Ammon's horn (tissue), 1 donor: ENCODE data around the gene GPR78.

ENCODE experiments used
- DNase-seq: peaks from one replicate; pipeline ENCODE4 v3.0.0-alpha.2; 2016; ENCODE audit warnings: low spot score

GPR78 gene, protein sequence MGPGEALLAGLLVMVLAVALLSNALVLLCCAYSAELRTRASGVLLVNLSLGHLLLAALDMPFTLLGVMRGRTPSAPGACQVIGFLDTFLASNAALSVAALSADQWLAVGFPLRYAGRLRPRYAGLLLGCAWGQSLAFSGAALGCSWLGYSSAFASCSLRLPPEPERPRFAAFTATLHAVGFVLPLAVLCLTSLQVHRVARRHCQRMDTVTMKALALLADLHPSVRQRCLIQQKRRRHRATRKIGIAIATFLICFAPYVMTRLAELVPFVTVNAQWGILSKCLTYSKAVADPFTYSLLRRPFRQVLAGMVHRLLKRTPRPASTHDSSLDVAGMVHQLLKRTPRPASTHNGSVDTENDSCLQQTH

DNA sequence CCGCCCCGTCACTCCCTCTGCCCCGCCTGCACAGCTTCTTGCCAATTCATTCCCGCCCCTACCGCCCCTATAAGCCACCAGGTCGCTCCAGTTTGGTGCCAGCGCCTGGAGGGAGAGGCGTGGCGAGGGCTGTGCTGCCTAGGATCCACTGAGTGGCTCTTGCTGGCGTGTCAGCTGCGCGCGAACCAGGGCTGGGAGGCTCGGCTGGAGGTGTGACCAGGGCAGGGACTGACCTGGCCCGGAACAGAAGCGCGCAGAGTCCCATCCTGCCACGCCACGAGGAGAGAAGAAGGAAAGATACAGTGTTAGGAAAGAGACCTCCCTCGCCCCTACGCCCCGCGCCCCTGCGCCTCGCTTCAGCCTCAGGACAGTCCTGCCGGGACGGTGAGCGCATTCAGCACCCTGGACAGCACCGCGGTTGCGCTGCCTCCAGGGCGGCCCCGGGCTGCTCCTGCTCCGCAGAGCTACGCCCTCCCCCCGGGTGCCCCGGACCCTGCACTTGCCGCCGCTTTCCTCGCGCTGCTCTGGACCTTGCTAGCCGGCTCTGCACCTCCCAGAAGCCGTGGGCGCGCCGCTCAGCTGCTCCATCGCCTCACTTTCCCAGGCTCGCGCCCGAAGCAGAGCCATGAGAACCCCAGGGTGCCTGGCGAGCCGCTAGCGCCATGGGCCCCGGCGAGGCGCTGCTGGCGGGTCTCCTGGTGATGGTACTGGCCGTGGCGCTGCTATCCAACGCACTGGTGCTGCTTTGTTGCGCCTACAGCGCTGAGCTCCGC, at the start of gene GPR78:
Gene GPR78 (plus strand): TSS at position 72 of the 773 bp plus-strand sequence. CDS start 591 bp downstream, at position 663.
- DNase-seq = no peak

- DNase-seq = no peak
These were observed 47.9 kb upstream of the GPR78 start for GRCh38 chr4:8532245-8532781.

GRCh38 chr4:8533274-8533865, 46.8 kb upstream of the GPR78 start:
- no peak for DNase-seq

DNA sequence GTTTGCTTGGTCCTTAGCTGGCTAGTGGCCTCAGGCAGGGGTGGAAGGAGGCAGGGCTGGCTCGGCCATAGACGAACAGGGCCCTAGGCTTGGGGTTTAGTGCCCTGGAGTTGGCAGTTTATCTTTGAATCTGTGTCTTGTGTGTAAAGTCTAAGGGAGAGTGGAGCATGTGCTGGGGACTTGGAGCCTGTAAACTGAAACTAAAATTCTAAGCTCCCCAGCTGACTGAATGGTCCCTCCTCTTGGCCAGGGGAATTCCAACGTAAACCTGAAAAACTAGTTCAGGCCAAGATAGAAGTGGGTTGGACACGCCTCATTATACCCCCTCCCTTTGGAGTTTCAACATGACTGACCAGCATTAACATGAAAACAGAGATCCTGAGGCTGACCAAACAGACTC, 46.1 kb upstream of the GPR78 start:
- no peak for DNase-seq

- DNase-seq = no peak
These were observed 45.6 kb upstream of the GPR78 start for GRCh38 chr4:8534611-8535010.

GRCh38 chr4:8536467-8536866, 43.7 kb upstream of the GPR78 start:
- no peak for DNase-seq

- peak; percentile 46 for DNase-seq
These were observed 43.1 kb upstream of the GPR78 start for GRCh38 chr4:8537041-8537461.

- DNase-seq = no peak
These were observed 42.0 kb upstream of the GPR78 start for GRCh38 chr4:8538076-8538702.

DNA sequence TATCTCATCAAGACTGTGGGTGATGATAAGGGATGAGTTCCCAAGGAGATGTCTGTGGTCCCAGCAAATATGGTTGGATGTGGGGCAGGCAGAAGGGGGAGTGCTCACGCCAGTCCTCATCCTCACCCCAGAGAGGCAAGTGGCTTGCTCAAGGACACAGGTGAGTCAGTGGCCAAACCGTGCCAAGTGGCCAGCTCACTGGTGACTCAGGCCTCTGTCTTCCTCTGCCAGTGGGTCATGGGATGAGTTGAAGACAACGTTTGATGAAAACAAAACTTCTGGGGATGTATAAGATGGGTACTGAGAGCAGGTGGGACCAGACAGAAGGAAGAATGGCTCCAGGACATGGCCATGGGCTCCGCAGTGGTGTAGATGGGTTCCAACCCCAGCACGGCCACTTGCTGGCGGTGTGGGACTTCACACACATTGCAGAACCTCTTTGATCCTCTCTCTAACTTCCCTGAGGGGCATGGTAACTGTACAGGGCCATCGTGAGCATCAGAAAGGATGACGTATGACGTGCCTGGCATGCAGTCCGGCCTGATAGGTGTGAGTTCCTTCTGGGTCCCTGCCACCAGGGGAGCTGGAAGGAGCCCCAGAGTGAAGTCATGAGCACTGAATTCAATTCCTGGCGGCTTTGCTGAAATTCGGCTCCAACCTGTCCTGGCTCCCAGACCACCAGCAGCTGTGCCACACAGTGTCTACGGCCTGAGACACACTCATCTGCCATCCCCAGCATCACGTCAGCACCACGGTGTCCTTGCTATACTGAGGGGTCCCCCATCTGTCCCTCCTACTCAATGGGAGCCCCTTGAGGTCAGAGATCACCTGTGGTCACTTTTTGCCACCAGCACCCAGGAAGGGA, 41.3 kb upstream of the GPR78 start:
- no peak for DNase-seq

GRCh38 chr4:8539661-8540060, 40.5 kb upstream of the GPR78 start:
- no peak for DNase-seq

DNA sequence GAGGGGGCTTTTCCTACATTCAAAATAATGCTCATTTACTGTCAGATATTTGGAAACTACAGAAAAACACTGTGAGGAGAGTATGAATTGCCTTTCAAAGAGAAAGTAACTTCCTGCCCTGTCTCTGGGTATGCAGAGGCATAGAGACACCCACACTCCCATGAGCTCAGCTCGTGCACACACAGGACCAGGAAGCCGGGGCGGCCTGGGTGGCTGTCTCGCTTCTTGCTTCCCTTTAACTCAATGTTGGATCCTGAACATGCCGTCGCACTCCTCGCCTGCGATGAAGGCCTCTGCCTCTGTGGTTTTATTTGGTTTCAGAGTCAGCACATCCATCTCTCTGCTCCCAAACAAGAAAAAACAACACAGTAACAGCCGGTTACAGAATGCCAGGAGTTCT, 40.1 kb upstream of the GPR78 start:
- peak; percentile 46 for DNase-seq

DNA sequence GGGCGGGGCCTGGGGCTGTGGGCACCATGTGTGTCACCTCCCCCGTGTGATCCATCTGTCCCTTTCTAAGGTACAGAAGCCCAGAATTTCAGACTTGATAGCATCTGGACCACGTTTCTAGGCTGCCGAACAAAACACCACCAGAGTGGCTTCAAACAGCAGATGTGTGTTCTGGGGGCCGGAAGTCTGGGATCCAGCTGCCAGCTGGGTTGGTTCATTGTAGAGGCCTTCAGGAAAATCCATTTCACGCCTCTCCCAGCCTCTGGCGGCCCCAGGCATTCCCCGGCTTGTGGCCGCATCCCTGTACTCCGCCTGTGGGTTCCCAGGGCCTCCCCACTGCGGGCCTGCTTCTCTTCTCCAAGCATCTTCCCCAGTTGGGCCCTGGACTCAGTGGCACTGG, 39.6 kb upstream of the GPR78 start:
- DNase-seq = no peak

GRCh38 chr4:8540991-8541390, 39.2 kb upstream of the GPR78 start:
- DNase-seq = no peak

- no peak for DNase-seq
These were observed 38.0 kb upstream of the GPR78 start for GRCh38 chr4:8541981-8542715.

DNA sequence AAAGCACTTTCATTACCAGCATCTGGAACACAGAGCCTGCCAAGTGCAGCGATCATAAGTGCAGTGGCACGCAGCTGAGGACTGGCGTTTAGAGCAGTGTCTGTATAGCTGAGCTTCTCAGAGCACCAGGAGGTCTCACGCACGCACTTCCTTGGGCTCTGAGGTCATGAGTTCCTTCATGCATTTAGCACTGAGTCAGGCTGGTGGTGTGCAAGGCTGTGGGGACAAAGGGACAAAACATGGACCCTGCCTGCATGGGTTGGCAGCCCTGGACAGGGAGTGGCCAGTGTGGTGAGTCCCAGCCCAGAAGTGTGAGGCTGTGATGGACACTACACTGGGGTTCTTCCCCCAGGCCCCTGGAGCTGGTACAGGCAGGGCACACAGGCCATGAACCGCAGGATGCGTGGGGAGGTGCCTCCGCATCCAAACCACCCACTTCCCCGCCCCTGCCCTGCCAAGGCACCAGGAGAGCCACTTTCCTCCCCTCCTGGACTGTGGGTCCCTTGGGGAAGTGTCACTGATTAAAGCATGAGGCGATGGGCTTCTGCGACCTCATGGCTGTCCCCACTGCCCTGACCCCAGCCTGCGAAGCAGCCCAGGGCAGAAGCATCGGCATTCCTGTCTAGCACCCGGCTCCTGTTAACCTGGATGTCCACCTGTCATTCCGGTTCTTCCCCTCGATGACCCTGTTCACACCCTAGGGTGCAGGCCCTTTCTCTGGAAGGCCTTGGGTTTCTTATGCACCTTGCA, 37.2 kb upstream of the GPR78 start:
- no peak for DNase-seq

DNA sequence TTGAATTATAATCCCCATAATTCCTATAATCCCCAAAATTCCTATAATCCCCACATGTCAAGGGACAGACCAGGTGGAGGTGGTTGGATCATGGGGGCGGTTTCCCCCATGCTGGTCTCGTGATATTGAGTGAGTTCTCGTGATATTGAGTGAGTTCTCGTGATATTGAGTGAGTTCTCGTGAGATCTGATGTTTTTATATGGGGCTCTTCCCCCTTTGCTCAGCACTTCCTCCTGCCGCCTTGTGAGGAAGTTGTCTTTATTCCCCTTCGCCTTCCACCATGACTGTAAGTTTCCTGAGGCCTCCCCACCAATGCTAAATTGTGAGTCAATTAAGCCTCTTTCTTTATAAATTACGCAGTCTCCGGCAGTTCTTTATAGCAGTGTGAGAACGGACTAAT, 36.6 kb upstream of the GPR78 start:
- no peak for DNase-seq

DNA sequence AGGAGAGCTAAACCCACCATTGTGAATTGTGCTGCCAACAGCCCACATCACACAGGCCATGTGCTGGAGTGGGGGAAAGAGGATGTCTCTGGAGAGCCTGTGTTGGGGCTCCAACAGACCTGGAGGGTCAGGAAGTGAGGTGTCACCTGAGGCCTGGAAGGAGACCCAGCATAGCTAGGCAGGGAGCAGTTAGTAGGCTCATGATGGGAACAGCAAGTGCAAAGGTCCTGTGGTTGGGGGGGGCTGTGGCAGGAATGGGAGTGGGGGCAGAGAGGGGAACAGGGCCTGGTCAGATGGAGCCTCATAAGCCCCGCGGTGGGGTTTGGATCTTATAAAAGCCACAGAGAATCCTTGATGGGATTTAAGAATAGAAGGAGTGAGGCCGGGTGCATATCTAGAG, 35.9 kb upstream of the GPR78 start:
- DNase-seq = no peak

DNA sequence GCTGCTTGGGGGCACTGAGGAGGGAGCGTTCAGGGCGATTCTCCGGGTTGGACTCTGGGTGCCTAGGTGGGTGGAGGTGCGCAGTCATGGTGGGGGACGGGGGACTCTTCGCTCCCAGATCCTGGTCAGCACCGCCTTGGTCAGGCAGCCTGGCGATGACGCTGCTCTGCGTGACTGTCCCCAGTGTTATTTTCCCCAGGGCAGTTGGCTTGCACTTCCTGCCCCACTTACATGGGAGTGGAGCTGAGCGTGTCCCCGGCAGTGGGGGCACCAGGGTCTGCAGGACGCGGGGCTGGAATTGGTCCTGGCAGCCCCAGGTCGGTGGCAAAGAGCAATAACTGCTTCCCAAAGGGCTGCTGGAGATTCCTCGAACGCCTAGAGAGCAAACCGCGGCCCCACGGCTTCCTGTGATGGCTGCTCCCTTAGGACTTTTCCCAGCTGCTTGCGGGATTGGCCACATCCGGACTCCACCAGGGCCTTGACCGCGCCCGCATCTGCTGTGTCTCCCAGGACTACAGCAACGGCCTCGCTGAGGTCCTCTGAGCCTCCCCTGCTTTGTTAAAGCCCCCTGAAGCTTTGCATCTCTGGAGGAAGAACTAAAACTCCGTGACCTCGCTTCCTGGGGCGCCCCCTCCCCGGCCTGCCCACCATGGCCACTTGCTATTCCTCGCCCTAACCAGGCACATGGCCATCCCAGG, 35.3 kb upstream of the GPR78 start:
- no peak for DNase-seq

DNA sequence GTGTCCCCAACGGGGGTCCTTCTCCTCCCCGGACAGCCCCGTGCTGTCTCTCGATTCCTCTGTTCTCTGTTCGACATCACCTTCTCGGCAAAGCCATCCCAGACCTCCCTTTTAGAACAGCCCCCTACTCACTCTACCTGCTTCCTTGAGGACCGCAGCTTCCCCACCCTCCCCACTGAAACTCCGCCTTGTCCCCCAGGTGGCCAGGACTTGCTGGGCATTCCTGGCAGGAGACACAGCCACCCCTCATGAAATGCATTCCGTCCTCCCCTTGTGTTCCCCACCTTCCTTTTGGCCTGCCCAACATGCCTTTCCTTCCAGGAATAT, 34.8 kb upstream of the GPR78 start:
- no peak for DNase-seq

DNA sequence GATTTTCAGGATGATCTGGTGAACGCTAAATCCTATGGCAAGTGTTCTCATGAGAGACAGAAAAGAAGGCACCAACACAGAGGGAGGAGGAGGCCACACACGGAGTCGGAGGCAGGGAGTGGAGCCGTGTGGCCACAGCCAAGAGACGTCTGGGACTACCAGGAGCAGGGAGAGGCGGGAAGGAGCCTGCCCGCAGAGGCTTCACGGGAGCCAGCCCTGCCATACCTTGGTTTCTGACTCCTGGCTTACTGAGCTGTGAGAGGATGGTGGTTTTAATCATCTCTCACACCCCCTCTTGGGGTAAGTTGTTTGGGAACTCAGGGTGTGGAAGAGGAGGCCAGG, 33.5 kb upstream of the GPR78 start:
- no peak for DNase-seq
